22Rv1 (cell line): ENCODE measurements around the gene LAGE3.

Experiments
- H3K27ac ChIP-seq: fragments of 450-650 bp; 2 replicates; pipeline ENCODE4 v1.5.1; 2017
- CTCF ChIP-seq: fragments of 450-650 bp; IDR thresholded peaks from 2 replicates; pipeline ENCODE4 v1.5.1; 2017; ENCODE audit warnings: mild to moderate bottlenecking
- ZFX ChIP-seq: fragments of 450-650 bp; IDR thresholded peaks from 2 replicates; pipeline ENCODE4 v1.6.1; 2017; ENCODE audit warnings: antibody characterized with exemption, borderline replicate concordance

LAGE3 gene

GRCh38 chrX:154487518-154488290 is 8.6 kb upstream of the LAGE3 start:
- H3K27ac ChIP-seq: peak overlapping the region; percentile 88
- TF ChIP-seq ZFX (no peak), CTCF (no peak)

- TF ChIP-seq CTCF (no peak), ZFX (no peak)
- peak within 1 kb of the TSS; percentile 88 for H3K27ac ChIP-seq
Observed at GRCh38 chrX:154486396-154487207, 7.5 kb upstream of the LAGE3 start, which contains the start of gene UBL4A. TSS of gene UBL4A (minus strand) at chrX:154486615. CDS start at chrX:154486584, 31 bp downstream.

- TF ChIP-seq ZFX: no peak
- TF ChIP-seq CTCF: no peak
- peak overlapping the region; percentile 88 for H3K27ac ChIP-seq
Observed at GRCh38 chrX:154486052-154486395, 6.9 kb upstream of the LAGE3 start.

GRCh38 chrX:154485150-154486051 is 6.3 kb upstream of the LAGE3 start:
- TF ChIP-seq ZFX: no peak
- TF ChIP-seq CTCF: no peak
- H3K27ac ChIP-seq: peak overlapping the region; percentile 88

DNA sequence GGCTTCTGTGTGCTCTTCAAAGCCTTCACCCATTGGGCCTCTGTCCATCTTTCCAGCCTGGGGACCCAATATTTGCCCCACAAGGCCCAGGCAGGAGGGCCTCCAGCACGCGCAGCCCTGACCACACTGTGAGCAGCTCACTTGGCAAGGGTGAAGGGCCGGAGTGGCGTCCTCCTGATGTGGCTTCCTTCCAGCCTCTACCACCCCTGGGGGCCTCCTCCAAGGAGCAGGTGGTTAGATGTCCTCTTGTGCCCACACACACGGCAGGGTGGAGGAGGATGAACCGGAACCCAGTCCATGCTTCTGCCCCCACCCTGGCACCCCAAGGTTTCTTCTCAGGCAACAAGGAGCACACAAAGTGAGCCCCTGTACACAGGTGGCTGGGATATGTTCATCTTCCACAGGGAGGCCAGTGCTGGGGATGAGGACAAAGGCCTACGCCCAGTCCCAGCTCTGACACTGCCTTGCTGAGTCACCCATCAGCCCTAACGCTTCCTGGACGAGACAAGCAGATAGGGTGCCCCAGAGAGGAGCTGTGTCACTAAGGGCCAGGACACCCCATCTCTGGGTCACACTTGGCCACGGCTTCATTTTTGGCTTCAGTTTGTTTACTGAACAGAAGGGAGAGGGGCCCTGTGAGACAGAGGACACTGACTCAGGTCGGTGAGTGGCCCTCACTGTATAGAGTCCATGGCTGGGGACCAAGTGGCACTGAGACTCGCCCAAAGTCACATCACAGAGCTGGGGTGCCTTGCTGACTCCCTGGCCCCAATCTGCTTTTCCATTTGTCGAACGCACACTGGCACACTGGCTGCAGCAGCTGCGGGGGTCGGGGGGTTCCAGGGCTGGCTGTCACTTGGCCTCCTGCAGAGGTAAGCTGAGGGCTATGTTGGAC is 5.4 kb upstream of the LAGE3 start:
- no peak for TF ChIP-seq CTCF
- no peak overlapping the region for H3K27ac ChIP-seq

- no peak for TF ChIP-seq ZFX
- no peak for TF ChIP-seq CTCF
- no peak overlapping the region for H3K27ac ChIP-seq
Observed at GRCh38 chrX:154483325-154483724, 4.2 kb upstream of the LAGE3 start.
